GM19372 (cell line): ENCODE measurements around the gene CFLAR.

Experiments used
- ATAC-seq: cut with Tn5 transposase; IDR thresholded peaks from one replicate; pipeline ENCODE4 v1.9.1; 2021; ENCODE audit warnings: mild to moderate bottlenecking, low read depth, moderate library complexity; ENCODE audit not compliant: unreplicated experiment

The CFLAR gene

DNA sequence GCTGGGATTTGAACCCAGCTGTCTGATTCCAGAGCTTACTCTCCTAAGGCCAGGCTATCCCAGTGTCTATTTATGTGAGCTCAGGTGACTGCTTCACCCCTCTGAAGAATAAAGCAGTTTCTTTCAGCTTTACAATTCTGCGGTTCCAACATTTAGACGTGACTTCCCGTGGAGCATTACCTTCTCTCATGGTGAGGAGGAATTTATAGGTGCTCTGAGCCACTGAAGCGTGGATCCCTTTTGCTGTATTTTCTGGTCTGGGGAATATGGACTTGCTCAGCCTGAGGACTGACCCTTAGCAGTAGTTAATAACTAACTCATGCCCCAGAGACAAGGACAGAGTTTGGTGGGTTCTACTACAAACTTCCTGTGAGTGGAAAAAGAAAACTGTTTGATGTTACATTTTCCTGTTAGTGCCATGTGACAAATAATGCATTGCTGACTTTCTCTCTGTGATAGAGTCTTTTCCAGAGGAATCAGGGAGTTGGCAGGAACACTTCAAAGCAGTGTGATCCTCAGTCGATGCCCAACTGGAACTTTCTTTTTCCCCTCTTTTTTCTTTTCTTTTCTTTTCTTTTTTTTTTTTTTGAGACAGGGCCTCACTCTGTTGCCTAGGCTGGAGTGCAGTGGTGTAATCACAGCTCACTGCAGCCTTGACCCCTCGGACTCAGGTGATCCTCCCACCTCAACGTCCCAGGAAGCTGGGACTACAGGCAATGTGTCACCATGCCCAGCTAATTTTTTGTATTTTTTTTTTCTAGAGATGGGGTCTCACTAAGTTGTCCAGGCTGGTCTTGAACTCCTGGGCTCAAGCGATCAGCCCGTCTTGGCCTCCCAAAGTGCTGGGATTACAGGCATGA is 88.9 kb downstream of the CFLAR start:
- ATAC-seq, result no peak

DNA sequence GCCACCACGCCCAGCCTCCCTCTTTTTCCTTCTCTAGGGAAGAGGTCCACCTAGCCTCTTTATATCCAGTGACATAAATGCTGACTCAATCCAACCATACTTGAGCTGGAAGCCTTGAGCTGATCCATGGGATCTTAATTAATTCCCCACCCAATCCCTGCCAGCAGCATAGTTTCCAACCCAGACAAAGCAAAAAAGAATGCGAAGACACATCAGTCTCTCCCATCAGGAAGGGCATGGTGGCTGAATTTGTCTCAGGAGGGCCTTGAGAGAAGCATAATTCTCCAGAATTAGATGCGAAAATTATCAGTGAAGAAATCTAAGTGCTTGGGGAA is 89.5 kb downstream of the CFLAR start:
- ATAC-seq, result no peak

DNA sequence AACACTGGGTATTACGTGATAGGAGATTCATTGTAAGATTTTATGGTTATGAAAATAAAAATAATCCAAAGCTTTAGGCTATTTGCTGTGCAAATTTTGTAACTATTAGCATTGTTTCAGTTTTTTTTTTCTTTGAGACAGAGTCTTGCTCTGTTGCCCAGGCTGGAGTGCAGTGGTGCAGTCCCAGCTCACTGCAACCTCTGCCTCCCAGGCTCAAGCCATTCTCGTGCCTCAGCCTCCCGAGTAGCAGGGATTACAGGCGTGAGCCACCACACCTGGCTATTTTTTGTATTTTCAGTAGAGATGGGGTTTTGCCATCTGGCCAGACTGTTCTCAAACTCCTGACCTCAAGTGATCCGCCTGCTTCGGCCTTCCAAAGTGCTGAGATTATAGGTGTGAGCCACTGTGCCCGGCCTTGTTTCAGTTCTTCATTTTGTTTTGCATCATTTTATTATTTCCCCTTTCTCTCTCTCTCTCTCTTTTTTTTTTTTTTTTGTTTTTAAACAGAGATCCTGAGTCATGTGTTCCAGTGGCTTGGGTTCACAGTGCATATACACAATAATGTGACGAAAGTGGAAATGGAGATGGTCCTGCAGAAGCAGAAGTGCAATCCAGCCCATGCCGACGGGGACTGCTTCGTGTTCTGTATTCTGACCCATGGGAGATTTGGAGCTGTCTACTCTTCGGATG is 92.7 kb downstream of the CFLAR start:
- peak; percentile 58 for ATAC-seq

DNA sequence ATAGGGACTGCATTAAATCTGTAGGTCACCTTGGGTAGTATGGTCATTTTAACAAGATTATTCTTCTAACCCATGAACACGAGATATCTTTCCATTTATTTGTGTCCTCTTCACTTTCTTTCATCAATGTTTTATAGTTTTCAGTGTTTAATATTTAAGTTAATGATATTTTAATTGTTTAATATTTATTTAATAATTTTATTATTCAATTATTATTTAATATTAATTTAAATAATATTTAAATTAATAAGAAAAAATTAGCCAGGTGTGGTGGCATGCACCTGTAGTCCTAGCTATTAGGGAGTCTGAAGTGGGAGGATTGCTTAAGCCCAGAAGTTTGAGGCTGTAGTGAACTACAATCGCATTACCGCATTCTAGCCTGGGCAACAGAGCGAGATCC is 100.0 kb downstream of the CFLAR start:
- ATAC-seq, result no peak

DNA sequence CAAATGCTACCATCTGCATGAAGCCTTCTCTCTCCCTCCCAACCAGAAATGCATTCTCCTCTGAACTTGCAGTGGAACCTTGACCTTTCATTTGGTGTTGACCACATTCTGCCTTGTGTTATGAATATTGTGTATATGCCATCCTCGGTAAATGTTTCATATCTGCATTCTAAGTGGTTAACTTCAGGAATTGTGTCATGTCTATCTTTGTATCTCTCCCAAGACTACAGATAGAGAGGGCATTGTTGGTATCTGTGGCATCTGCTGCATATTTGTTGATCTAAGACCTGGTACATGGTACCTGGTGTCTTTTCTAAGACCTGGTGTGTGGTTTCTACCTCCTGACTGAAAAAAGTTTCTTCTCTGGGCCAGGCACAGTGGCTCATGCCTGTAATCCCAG is 101.0 kb downstream of the CFLAR start:
- no peak for ATAC-seq

DNA sequence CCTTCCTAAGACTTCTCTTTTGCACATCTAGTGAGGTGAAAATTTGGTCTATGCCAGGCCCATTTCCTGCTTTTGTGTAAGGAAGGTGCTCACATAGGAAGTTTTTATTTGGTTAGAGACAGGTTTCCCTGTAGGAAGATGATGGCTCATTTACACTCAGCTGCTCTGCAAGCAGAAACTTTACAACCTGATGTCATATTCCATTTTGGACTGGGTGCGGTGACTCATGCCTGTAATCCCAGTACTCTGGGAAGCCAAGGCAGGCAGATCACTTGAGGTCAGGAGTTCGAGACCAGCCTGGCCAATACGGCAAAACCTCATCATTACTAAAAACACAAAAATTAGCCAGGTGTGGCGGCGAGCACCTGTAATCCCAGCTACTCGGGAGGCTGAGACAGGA is 102.8 kb downstream of the CFLAR start:
- ATAC-seq, result no peak

DNA sequence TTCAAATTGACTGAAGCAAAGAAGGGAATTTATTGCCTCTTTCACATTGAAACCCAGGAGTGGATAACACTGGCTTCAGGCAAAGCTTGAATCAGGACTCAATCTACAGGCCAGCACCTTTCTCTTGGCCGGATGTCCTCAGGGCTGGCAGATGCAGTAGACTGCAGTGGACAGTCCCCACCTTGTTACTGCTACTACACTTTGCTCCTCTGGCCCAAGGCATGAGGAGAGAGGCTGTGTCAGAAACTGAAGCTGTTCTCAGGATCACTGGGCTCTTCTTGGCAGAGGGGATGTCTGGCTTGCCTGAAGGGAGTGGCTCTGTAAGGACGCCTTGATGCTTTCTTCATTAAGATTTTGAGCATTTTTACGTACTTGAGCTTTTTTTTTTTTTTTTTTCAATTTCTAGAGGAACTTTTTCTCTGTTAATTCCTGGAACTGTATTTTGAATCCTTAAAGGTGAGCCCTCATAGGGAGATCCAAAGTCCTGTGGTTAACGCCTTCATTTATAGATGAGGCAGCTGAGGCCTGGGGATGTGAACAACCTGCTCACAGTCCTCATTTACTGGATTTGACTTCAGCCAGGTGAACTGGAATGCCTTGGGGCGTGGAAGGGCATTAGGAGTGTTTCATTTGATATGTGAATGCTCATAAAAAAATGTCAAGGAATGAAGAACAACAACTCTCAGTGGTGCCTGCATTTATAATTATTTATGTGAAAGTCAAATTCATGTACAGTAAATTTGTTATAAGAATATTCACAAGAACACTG is 103.5 kb downstream of the CFLAR start:
- no peak for ATAC-seq

DNA sequence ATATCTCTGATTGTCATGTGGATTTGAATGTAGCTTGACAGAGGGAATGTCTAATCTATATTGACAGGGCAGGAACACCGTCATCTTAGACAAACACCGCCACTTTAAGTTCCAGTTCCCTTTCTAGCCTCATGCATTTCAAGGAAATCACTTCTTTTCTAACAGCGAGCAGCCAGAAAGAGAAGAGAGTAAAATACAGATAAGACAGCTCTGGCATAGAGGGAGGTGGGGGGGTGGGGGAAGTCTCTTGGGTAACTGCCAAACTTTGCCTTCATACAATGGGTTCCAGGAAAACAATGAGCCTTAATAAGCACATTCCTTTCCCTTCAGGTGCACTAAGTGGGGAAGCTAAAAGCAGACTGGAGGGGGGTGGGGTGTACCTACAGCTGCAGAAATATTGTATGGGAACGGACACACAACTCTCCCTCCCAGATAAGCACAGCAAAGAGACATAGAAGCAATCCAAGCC is 104.2 kb downstream of the CFLAR start:
- no peak for ATAC-seq

DNA sequence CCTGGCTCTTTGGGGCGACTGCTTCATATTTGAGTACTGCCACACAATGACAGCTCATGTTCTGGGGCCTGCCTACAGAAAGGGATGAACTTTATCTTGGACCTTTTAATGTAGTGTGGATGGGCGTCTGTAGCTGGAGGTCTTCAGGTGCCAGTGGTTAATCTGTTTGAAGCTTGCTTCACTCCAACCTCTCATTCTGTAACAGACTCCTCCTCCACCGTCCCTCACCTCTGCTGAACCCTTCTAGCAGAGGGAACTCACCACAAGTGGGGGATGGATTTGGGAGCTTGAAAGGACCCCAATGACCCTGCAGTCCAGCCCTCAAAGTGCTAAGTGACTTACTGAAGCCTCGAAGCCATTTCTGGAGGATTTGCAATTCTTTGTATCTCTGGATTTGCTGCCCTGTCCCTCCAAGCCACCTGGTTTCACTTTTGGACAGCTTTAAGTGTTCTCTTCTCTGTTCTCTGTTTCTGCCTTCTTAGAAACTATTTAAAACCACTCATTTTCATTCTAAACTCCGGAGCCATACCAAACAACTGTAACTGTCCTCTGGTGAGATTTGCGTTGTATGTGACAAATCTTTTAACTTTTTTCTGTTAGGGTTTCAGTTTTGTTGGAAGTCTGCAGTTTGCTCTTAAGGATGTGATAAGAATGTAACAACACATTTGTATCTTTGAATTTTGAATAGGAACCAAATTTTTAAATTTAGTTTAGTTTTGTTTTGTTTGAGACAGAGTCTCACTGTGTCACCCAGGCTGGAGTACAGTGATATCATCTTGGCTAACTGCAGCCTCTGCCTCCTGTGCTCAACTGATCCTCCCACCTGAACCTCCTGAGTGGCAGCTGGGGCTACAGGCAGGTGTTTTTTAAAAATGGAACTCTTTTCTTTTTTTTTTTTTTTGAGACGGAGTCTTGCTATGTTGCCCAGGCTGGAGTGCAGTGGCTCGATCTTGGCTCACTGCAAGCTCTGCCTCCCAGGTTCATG is 107.4 kb downstream of the CFLAR start:
- peak; percentile 92 for ATAC-seq
